GM23338 (cell line): ENCODE data around the gene RET. TPM values are rescaled to one million over a fixed set of nuclear protein-coding genes. Genes with fewer than 3 reads are reported as not detected.

Experiments used
- ATAC-seq: fragments of 200-7000 bp; cut with Tn5 transposase; 3 replicates; pipeline ENCODE4 v1.9.1; 2020
- DNase-seq: peaks from one replicate; pipeline ENCODE4 v3.0.0-alpha.2; 2015; ENCODE audit warnings: low spot score
- H2AFZ ChIP-seq: fragments of 200-600 bp; sonication (generic); 2 replicates; pipeline ENCODE4 v1.8.0; 2016; ENCODE audit warnings: antibody characterized with exemption, mild to moderate bottlenecking, moderate library complexity
- H3F3A ChIP-seq: fragments of 200-600 bp; sonication (generic); replicated peaks from 2 replicates; pipeline ENCODE4 v1.8.0; 2017; ENCODE audit warnings: antibody characterized with exemption, mixed run types, low read depth
- H3K27ac ChIP-seq: fragments of 200-600 bp; sonication (generic); 2 replicates; pipeline ENCODE4 v1.6.1; 2016; ENCODE audit warnings: low read depth
- H3K27me3 ChIP-seq: fragments of 200-600 bp; sonication (generic); 2 replicates; pipeline ENCODE4 v1.8.0; 2016; ENCODE audit warnings: mild to moderate bottlenecking, mixed run types, moderate library complexity; ENCODE audit not compliant: insufficient read depth
- H3K36me3 ChIP-seq: fragments of 200-600 bp; sonication (generic); 2 replicates; pipeline ENCODE4 v1.8.0; 2016; ENCODE audit warnings: mild to moderate bottlenecking; ENCODE audit not compliant: insufficient read depth
- H3K4me1 ChIP-seq: fragments of 200-600 bp; sonication (generic); 2 replicates; pipeline ENCODE4 v1.8.0; 2016; ENCODE audit warnings: mild to moderate bottlenecking, moderate library complexity; ENCODE audit not compliant: insufficient read depth
- H3K4me2 ChIP-seq: fragments of 200-600 bp; sonication (generic); 2 replicates; pipeline ENCODE4 v1.7.1; 2017; ENCODE audit warnings: mixed run types
- H3K4me3 ChIP-seq: fragments of 200-600 bp; sonication (generic); 2 replicates; pipeline ENCODE4 v1.6.1; 2016; ENCODE audit warnings: mixed run types
- H3K79me2 ChIP-seq: fragments of 200-600 bp; sonication (generic); replicated peaks from 2 replicates; pipeline ENCODE4 v1.8.0; 2017; ENCODE audit warnings: mild to moderate bottlenecking; ENCODE audit not compliant: insufficient read depth
- H3K9me2 ChIP-seq: fragments of 200-600 bp; sonication (generic); 2 replicates; pipeline ENCODE4 v1.8.0; 2017; ENCODE audit not compliant: insufficient read depth
- H4K20me1 ChIP-seq: fragments of 200-600 bp; sonication (generic); replicated peaks from 2 replicates; pipeline ENCODE4 v1.8.0; 2017; ENCODE audit warnings: mild to moderate bottlenecking; ENCODE audit not compliant: insufficient read depth
- H3K27ac Mint-ChIP-seq: 2 replicates; pipeline ENCODE4 v1.8.0; 2020; ENCODE audit warnings: inconsistent platforms, mild to moderate bottlenecking, moderate library complexity, mixed read lengths
- H3K27me3 Mint-ChIP-seq: 3 replicates; pipeline ENCODE4 v1.8.0; 2022; ENCODE audit warnings: low read depth, mild to moderate bottlenecking, moderate library complexity, mixed read lengths, inconsistent platforms; ENCODE audit not compliant: insufficient read depth, poor library complexity
- H3K36me3 Mint-ChIP-seq: 3 replicates; pipeline ENCODE4 v1.8.0; 2021; ENCODE audit warnings: low read depth, mild to moderate bottlenecking, inconsistent platforms, moderate library complexity, mixed read lengths
- H3K4me1 Mint-ChIP-seq: 3 replicates; pipeline ENCODE4 v1.8.0; 2020; ENCODE audit warnings: mild to moderate bottlenecking, inconsistent platforms, mixed read lengths
- H3K4me3 Mint-ChIP-seq: 3 replicates; pipeline ENCODE4 v1.8.0; 2021; ENCODE audit warnings: moderate library complexity, mild to moderate bottlenecking, inconsistent platforms, mixed read lengths
- H3K9me3 Mint-ChIP-seq: 3 replicates; pipeline ENCODE4 v1.8.0; 2020; ENCODE audit warnings: moderate library complexity, mild to moderate bottlenecking, inconsistent platforms, mixed read lengths
- EZH2 ChIP-seq: fragments of 200-600 bp; sonication (generic); IDR thresholded peaks from one replicate; pipeline ENCODE4 v1.8.0; 2017; ENCODE audit warnings: antibody characterized with exemption, mild to moderate bottlenecking, low read depth; ENCODE audit not compliant: unreplicated experiment
- EZH2phosphoT487 ChIP-seq: fragments of 200-600 bp; sonication (generic); IDR thresholded peaks from one replicate; pipeline ENCODE4 v1.8.1; 2018; ENCODE audit warnings: antibody characterized with exemption; ENCODE audit not compliant: unreplicated experiment
- POLR2AphosphoS5 ChIP-seq: IDR thresholded peaks from 2 replicates; pipeline ENCODE4 v1.6.1; 2016; ENCODE audit warnings: antibody characterized with exemption, low read depth
- STAT1 ChIP-seq: IDR thresholded peaks from one replicate; pipeline ENCODE4 v1.6.1; 2016; ENCODE audit warnings: antibody characterized with exemption; ENCODE audit not compliant: unreplicated experiment
- ZNF114 ChIP-seq: fragments of 250-450 bp; sonication (Bioruptor Pico); IDR thresholded peaks from 2 replicates; pipeline ENCODE4 v1.5.0; 2020; ENCODE audit warnings: mild to moderate bottlenecking, moderate library complexity
- ZNF331 ChIP-seq: fragments of 250-450 bp; sonication (Bioruptor Pico); IDR thresholded peaks from 2 replicates; pipeline ENCODE4 v1.5.0; 2020; ENCODE audit warnings: low read depth, mild to moderate bottlenecking, moderate library complexity
- polyA plus RNA-seq: library from polyadenylated mRNA; unstranded; fragments of >200 nt; fragmentation: Nextera tagmentation; extraction: Ambion mirVana; gene quantifications from 2 replicates; pipeline ENCODE4 v1.2.1, GENCODE V29; 2016
- total RNA-seq: library from RNA; depleted of rRNA; stranded (reverse); fragments of >200 nt; shearing (Covaris generic); gene quantifications from 2 replicates; pipeline ENCODE4 v1.2.3, GENCODE V29; 2014
- TF ChIP-seq, protein P1 (sequence below): IDR thresholded peaks from 2 replicates; pipeline ENCODE4 v1.6.1; 2016; ENCODE audit warnings: antibody characterized with exemption
- TF ChIP-seq, protein P2 (sequence below): IDR thresholded peaks from one replicate; pipeline ENCODE4 v1.6.1; 2018; ENCODE audit warnings: antibody characterized with exemption; ENCODE audit not compliant: unreplicated experiment
- TF ChIP-seq, protein P3 (sequence below), 2 experiments: fragments of 200-600 bp in 1 of 2; sonication (generic) in 1 of 2; conservative IDR thresholded peaks; 2 replicates each; pipeline versions ENCODE4 v1.5.1 to v1.6.1; 2016 to 2017; ENCODE audit warnings: antibody characterized with exemption in 2 of 2, low read depth in 2 of 2, mild to moderate bottlenecking in 2 of 2, moderate library complexity in 1 of 2
- TF ChIP-seq, protein P4 (sequence below): fragments of 250-450 bp; sonication (Bioruptor Pico); IDR thresholded peaks from 2 replicates; pipeline ENCODE4 v1.5.0; 2020; ENCODE audit warnings: mild to moderate bottlenecking, moderate library complexity

RET gene
- total and polyA plus RNA-seq, 2 experiments from 2014 or later, result 5.5 to 9.8 TPM

DNA sequence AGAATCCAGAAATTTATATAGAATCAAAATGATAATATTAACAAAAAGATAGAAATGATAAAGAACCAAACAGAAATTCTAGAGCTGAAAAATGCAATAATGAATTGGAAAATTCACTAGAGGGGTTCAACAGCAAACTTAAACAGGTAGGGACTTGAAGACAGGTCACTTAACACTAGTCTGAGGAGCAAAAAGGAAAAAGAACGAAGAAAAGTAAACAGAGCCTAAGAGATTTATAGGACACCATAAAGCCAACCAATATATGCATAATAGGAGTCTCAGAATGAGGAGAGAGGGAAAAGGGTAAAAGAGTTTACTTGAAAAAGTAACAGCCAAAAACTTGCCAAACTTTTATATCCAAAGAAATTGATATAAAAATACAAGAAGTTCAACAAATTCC, 44.3 kb upstream of the RET start:
- H3K27me3 Mint-ChIP-seq, result peaks cover 22% of the 10 kb centered on the region

More for the DNA sequence above, 44.3 kb upstream of the RET start:
- TF ChIP-seq STAT1 (no peak), ZNF331 (CRISPR knock-in tag) (no peak), EZH2 (no peak), ZNF114 (no peak), EZH2phosphoT487 (no peak), POLR2AphosphoS5 (no peak)
- TF ChIP-seq, protein P1, sequence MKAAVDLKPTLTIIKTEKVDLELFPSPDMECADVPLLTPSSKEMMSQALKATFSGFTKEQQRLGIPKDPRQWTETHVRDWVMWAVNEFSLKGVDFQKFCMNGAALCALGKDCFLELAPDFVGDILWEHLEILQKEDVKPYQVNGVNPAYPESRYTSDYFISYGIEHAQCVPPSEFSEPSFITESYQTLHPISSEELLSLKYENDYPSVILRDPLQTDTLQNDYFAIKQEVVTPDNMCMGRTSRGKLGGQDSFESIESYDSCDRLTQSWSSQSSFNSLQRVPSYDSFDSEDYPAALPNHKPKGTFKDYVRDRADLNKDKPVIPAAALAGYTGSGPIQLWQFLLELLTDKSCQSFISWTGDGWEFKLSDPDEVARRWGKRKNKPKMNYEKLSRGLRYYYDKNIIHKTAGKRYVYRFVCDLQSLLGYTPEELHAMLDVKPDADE, result no peak
- TF ChIP-seq, protein P2, sequence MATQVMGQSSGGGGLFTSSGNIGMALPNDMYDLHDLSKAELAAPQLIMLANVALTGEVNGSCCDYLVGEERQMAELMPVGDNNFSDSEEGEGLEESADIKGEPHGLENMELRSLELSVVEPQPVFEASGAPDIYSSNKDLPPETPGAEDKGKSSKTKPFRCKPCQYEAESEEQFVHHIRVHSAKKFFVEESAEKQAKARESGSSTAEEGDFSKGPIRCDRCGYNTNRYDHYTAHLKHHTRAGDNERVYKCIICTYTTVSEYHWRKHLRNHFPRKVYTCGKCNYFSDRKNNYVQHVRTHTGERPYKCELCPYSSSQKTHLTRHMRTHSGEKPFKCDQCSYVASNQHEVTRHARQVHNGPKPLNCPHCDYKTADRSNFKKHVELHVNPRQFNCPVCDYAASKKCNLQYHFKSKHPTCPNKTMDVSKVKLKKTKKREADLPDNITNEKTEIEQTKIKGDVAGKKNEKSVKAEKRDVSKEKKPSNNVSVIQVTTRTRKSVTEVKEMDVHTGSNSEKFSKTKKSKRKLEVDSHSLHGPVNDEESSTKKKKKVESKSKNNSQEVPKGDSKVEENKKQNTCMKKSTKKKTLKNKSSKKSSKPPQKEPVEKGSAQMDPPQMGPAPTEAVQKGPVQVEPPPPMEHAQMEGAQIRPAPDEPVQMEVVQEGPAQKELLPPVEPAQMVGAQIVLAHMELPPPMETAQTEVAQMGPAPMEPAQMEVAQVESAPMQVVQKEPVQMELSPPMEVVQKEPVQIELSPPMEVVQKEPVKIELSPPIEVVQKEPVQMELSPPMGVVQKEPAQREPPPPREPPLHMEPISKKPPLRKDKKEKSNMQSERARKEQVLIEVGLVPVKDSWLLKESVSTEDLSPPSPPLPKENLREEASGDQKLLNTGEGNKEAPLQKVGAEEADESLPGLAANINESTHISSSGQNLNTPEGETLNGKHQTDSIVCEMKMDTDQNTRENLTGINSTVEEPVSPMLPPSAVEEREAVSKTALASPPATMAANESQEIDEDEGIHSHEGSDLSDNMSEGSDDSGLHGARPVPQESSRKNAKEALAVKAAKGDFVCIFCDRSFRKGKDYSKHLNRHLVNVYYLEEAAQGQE, result no peak
- TF ChIP-seq, protein P3, sequence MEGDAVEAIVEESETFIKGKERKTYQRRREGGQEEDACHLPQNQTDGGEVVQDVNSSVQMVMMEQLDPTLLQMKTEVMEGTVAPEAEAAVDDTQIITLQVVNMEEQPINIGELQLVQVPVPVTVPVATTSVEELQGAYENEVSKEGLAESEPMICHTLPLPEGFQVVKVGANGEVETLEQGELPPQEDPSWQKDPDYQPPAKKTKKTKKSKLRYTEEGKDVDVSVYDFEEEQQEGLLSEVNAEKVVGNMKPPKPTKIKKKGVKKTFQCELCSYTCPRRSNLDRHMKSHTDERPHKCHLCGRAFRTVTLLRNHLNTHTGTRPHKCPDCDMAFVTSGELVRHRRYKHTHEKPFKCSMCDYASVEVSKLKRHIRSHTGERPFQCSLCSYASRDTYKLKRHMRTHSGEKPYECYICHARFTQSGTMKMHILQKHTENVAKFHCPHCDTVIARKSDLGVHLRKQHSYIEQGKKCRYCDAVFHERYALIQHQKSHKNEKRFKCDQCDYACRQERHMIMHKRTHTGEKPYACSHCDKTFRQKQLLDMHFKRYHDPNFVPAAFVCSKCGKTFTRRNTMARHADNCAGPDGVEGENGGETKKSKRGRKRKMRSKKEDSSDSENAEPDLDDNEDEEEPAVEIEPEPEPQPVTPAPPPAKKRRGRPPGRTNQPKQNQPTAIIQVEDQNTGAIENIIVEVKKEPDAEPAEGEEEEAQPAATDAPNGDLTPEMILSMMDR (conservative IDR thresholded peaks at IDR 0.05; ENCODE audit: low read depth in 2 of 2), result no peak
- TF ChIP-seq, protein P4, sequence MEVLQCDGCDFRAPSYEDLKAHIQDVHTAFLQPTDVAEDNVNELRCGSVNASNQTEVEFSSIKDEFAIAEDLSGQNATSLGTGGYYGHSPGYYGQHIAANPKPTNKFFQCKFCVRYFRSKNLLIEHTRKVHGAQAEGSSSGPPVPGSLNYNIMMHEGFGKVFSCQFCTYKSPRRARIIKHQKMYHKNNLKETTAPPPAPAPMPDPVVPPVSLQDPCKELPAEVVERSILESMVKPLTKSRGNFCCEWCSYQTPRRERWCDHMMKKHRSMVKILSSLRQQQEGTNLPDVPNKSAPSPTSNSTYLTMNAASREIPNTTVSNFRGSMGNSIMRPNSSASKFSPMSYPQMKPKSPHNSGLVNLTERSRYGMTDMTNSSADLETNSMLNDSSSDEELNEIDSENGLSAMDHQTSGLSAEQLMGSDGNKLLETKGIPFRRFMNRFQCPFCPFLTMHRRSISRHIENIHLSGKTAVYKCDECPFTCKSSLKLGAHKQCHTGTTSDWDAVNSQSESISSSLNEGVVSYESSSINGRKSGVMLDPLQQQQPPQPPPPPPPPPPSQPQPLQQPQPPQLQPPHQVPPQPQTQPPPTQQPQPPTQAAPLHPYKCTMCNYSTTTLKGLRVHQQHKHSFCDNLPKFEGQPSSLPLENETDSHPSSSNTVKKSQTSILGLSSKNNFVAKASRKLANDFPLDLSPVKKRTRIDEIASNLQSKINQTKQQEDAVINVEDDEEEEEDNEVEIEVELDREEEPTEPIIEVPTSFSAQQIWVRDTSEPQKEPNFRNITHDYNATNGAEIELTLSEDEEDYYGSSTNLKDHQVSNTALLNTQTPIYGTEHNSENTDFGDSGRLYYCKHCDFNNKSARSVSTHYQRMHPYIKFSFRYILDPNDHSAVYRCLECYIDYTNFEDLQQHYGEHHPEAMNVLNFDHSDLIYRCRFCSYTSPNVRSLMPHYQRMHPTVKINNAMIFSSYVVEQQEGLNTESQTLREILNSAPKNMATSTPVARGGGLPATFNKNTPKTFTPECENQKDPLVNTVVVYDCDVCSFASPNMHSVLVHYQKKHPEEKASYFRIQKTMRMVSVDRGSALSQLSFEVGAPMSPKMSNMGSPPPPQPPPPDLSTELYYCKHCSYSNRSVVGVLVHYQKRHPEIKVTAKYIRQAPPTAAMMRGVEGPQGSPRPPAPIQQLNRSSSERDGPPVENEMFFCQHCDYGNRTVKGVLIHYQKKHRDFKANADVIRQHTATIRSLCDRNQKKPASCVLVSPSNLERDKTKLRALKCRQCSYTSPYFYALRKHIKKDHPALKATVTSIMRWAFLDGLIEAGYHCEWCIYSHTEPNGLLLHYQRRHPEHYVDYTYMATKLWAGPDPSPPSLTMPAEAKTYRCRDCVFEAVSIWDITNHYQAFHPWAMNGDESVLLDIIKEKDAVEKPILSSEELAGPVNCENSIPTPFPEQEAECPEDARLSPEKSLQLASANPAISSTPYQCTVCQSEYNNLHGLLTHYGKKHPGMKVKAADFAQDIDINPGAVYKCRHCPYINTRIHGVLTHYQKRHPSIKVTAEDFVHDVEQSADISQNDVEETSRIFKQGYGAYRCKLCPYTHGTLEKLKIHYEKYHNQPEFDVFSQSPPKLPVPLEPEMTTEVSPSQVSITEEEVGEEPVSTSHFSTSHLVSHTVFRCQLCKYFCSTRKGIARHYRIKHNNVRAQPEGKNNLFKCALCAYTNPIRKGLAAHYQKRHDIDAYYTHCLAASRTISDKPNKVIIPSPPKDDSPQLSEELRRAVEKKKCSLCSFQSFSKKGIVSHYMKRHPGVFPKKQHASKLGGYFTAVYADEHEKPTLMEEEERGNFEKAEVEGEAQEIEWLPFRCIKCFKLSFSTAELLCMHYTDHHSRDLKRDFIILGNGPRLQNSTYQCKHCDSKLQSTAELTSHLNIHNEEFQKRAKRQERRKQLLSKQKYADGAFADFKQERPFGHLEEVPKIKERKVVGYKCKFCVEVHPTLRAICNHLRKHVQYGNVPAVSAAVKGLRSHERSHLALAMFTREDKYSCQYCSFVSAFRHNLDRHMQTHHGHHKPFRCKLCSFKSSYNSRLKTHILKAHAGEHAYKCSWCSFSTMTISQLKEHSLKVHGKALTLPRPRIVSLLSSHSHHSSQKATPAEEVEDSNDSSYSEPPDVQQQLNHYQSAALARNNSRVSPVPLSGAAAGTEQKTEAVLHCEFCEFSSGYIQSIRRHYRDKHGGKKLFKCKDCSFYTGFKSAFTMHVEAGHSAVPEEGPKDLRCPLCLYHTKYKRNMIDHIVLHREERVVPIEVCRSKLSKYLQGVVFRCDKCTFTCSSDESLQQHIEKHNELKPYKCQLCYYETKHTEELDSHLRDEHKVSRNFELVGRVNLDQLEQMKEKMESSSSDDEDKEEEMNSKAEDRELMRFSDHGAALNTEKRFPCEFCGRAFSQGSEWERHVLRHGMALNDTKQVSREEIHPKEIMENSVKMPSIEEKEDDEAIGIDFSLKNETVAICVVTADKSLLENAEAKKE (CRISPR knock-in tag), result no peak
- no peaks in the 10 kb centered on the region; the same call in 1 of the 2 replicates for H3K36me3 ChIP-seq
- no peaks in the 10 kb centered on the region for H3K4me1 ChIP-seq
- Mint-ChIP-seq H3K4me3 (no peak overlapping the region), H3K9me3 (peaks cover 31% of the 10 kb centered on the region), H3K4me1 (peaks cover 4% of the 10 kb centered on the region), H3K27ac (no peak overlapping the region), H3K36me3 (peaks cover 5% of the 10 kb centered on the region)
- H2AFZ ChIP-seq, result no peak overlapping the region
- no peaks in the 10 kb centered on the region for H4K20me1 ChIP-seq
- H3K9me2 ChIP-seq, result no peaks in the 10 kb centered on the region
- no peak overlapping the region for H3K4me2 ChIP-seq
- no peak for ATAC-seq
- no peaks in the 10 kb centered on the region for H3F3A ChIP-seq
- peaks cover 5% of the 10 kb centered on the region for H3K27me3 ChIP-seq
- H3K4me3 ChIP-seq, result no peak overlapping the region
- H3K79me2 ChIP-seq, result no peaks in the 10 kb centered on the region
- DNase-seq, result no peak
- no peak overlapping the region for H3K27ac ChIP-seq
